Suppressor macrophage (primary cell): Measurements from ENCODE around the gene CEP250.
"Not testable (repeated sequence)": the region's sequence is repeated elsewhere in the genome, so short reads cannot be mapped to it uniquely, and the experiment has no call there.

Source experiments
- DNase-seq, 4 experiments: peaks; one replicate each; pipeline ENCODE4 v3.0.0-alpha.2; 2020 to 2022
- total RNA-seq, 17 experiments: gene quantifications; one replicate each; lab custom pipeline; 2026; ENCODE audit warnings: mixed read lengths in 6 of 17, inconsistent platforms in 3 of 17; lab: John Stamatoyannopoulos, UW

The CEP250 gene, protein sequence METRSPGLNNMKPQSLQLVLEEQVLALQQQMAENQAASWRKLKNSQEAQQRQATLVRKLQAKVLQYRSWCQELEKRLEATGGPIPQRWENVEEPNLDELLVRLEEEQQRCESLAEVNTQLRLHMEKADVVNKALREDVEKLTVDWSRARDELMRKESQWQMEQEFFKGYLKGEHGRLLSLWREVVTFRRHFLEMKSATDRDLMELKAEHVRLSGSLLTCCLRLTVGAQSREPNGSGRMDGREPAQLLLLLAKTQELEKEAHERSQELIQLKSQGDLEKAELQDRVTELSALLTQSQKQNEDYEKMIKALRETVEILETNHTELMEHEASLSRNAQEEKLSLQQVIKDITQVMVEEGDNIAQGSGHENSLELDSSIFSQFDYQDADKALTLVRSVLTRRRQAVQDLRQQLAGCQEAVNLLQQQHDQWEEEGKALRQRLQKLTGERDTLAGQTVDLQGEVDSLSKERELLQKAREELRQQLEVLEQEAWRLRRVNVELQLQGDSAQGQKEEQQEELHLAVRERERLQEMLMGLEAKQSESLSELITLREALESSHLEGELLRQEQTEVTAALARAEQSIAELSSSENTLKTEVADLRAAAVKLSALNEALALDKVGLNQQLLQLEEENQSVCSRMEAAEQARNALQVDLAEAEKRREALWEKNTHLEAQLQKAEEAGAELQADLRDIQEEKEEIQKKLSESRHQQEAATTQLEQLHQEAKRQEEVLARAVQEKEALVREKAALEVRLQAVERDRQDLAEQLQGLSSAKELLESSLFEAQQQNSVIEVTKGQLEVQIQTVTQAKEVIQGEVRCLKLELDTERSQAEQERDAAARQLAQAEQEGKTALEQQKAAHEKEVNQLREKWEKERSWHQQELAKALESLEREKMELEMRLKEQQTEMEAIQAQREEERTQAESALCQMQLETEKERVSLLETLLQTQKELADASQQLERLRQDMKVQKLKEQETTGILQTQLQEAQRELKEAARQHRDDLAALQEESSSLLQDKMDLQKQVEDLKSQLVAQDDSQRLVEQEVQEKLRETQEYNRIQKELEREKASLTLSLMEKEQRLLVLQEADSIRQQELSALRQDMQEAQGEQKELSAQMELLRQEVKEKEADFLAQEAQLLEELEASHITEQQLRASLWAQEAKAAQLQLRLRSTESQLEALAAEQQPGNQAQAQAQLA (N-terminal part only)
- 12.7 to 120 (median 49.4) reads per million in 17 experiments for total RNA-seq

DNA sequence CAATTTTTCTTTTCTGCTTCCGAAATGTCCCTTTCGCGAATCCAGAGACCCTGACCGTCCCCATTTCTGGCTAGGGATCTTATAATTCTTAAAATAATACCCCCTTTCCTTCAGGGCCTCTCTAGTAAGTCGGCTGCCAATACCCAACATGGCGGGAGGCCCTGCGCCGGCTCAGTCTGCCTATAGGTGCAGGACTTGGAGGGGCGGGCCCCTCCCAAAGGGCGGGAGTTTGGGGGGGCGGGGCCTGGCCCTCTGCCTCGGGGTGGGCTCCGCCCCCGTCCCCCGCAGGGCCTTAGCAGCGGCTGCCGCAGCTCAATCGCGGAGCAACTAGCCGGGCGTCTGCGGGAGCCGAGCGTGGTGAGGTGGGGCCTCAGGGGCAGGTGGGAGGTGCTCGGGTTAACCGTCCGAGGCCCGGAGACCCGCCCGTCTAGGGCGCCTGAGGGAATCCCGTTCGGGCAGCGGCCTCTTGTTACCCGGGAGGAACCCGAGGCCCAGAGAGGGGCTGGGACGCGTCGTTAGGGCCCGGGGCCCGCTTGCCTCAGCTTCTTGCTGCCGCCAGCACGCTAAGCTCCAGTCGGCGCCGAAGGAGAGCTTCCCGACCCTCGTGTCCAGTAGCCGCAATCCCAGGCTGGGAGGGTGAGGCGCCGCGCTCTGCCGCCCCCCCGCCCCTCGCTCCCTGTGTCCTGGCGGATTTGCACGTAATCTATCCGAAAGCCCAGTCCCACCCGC lies at the start of gene CEP250:
Gene CEP250 (plus strand): TSS at position 718 of the 729 bp plus-strand sequence. CDS start 6,770 bp downstream, outside the sequence.
- peak; percentile 96 to 98 (median 96) for DNase-seq

DNA sequence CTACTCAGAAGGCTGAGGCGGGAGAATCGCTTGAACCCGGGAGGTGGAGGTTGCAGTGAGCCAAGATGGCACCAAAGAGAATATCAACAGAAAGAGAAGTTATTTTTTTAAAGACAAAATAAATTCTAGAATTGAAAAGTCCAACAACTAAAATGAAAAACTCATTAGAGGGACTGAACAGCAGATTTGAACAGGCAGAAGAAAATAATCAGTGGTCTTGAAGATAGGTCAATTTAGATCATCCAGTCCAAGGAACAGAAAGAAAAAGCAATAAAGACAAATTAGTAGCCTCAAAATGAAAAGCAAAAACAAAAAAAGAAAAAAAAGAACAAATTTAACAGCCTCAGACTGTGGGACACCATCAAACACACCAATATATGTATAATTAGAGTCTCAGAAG lies 49.6 kb upstream of the CEP250 start:
- no peak for DNase-seq

DNA sequence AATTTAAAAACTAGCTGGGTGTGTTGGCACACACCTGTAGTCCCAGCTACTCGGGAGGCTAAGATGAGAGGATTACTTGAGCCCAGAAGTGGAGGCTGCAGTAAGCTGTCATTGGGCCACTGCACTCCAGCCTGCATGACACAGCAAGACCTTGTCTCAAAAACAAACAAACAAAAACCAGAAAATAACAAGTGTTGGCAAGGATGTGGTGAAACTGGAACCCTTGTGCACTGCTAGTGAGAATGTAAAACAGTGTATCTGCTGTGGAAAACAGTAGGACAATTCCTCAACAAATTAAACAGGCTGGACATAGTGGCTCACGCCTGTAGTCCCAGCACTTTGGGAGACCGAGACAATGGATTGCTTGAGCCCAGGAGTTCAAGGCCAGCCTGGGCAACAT lies 47.1 kb upstream of the CEP250 start:
- no peak for DNase-seq

DNA sequence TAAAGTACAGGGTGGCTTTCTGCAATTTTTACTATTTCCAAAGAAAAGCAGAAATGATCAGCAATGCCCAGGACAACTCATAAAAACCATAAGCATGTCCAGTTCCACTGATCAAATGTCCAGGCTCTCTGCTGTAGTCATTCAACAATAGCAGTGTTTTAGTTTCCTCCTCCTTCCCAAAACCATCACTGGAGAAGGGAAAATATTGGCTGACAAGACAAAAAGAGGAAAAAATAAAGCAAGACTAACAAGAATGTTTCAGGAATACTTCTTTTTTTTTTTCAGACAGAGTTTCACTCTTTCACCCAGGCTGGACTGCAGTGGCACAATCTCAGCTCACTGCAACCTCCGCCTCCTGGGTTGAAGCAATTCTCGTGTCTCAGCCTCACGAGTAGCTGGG lies 45.9 kb upstream of the CEP250 start:
- no peak for DNase-seq

DNA sequence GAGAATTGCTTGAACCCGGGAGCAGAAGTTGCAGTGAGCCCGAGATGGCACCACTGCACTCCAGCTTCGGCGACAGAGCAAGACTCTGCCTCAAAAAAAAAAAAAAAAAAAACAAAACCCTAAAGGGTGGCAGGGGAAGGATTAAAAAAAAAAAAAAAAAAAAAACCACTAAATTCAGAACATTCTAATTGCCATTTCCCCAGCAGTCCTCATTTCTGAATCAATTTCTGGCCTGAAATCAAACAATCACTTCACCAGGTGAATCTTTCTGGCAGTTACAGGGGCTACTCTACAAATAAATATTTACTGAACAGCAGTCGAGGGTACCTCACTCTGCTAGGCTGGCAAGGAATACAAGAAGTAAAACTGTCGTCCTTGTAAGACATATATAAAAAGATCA lies 44.8 kb upstream of the CEP250 start:
- DNase-seq: no peak

DNA sequence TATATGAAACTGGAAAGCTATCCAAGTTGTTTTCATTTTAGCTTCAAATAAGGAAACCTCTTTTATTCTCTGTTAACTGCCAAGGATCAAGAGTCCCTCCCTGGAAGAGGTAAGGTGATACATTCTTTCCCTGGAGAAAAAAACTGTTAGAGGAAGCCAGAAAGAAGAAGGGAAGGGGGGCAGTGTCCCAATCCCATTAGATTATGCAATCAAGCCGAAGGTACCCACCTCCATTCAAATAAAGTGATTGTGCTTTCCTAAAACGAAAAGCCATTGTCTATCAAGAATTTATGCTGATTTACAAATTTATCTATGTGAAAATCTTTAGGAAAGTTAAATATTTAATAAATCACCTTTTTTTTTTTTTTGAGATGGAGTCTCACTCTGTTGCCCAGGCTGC lies 34.1 kb upstream of the CEP250 start:
- no peak for DNase-seq

DNA sequence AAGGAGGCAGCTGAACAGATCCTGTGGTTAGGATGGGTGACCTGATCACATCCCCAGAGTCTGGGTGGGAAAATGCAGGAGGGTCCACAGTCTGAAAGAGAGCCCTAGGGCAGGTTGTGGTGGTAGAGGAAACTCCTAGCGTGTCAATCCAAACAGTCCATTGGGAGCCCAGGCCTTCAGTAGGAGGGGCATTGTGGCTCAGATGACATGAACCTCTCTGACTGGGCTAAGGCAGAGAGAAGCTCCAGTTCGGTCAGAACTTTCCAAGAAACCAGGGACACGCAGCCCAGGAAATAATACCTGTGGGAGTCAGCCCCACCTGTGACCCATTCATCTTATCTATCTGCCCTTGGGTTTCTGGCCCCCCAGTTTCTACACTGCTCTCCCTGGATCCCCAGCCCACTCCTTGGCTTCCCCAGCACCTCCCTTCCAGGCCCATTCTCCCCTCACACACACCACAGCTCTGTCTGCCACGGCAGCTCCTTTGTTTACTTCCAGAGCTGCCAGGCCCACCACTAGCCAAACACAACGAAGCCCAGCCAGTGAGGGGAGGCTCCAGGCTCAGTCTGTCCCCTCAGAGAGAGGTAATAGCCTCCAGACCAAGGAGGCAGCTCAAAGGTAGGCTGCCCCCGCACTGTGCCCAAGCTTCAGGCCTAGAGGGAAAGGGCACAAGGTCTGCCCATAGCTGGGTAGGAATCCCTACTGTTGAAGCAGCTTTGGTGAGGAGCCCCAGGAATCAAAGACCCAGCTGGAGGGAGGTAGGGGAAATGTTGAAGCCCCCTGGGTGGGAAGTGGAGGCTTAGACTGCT lies 23.6 kb upstream of the CEP250 start:
- no peak for DNase-seq

DNA sequence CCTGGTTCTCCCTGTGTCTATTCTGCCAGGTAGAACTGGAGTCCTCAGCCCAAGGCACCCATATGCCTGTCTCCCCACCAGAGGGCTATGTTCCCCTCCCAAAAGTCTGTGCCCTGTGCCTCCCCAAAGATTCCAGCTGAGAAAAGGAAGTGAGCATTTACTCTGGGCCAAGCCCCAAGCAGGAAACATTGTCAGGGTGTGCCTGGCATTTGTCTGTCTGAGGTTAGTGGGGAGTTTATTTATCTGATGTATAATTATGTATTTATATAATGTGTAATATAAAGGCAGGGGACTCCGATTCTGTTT lies 23.0 kb upstream of the CEP250 start:
- DNase-seq: no peak

DNA sequence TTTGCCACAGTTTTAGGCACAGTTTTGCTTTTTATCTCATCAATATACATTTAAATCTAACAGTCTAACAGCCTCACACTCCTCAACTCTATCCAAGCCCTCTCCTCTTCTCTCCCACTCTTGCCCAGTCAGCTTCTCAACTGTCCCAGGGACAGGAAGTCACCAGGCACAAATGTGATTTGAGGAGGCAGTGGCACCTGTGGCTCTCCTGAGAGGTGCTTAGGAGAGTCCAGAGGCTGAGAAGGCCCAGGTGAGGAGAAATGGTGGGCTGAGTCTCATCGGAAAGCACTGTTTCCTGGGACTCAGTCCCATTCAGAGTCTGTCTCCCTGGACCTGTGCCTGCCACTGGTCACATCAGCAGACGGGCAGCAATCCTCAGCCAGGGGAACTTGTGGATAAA lies 22.1 kb upstream of the CEP250 start:
- DNase-seq: no peak

DNA sequence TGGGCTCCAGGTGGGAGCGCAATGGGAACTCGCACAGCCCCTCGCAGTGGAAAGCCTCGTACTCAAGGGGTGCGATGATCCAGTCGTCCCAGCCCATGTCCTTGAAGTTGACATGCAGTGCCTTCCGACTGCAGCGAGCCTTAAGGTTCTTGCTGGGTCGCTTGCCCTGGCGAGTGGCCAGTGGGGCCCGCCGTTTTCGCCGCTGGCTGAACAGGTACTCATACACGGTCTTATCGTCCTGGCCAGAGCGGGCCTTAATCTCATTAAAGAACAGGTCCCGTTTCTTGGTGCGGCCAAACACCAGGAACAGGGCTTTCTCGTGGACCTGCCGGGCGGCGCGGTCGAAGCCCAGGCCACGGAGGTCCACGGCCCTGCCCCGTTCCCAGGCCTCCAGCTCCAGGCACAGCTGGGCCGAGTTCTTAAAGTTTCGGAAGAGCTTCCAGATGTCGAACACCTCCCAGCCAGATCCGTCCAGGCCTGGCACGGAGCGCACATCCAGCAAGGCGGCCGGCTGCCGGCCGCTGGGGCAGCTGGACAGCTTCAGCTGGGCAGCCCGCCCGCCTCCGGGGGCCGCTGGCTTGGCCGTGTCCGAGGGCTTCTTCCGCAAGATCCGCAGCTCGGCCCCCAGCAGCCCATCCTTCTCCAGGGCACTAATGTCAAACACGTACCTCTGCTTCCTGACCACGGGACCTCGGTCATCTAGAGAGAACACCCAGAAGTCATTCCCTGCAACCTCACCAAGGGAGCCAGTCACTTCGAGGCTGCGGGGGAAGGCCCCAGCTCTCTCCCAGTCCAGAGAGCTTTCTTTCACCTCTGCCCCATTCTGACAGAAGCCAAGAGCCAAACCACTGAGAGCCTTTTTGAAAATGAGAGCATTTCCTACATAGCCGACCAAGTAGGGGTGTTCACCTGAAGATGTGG lies 21.1 kb upstream of the CEP250 start:
- DNase-seq: no peak

DNA sequence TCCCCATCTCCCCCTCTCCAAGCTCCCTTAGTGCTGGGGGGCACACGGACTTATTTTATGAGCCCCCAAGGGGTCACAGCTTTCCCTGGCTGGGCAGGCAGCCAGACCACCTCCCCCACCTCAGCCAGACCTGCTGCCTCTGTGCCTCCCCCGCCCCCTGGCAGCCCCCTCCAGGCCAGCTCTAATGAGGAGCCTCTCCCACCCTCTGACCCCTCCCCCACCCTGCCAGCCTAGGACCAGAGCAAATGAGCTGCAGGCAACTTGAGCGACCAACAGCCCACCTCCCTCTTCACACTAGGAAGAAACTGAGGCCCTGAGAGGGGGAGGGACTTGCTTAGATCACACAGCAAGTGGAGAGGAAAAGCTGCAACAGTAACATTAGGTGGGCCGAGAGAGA lies 19.2 kb upstream of the CEP250 start:
- DNase-seq: no peak

DNA sequence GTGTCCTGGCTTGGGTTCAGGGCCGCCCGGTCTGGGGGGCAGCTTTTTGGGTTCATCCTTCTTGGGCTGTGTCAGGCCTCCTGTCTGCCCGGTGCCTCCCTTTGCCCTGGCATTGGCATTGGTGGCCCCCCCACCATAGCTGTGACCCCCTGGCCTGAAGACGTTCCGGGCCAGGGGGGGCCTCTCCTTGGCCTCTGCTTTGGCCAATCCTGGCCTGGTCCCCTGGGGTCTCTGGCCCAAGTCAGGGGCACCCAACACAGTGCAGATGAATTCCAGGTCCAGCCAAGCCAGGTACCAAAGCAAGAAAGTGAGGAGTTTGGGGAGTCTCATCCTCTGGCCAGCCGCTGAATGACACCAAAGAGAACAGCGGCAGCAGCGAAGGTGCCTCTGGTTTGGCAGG lies 17.8 kb upstream of the CEP250 start:
- no peak for DNase-seq

DNA sequence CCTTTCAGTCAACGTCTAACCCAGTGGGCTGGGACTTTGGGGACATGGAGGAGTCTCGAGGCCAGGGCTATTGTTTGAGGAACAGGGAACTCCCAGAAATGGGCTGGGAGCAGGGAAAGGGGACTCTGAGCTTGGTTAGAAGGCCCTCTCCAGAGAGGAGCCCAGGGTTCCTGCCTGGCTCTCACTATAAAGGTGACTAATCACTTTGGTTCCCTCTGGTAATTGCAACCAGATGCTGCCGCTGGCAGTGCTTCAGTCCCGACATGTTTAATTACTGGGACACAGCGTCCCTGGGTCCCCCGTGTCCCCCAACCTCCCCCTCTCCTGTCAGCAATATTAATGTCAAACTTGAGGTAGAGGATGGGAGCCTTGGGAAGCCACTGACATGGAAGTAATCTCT lies 12.4 kb upstream of the CEP250 start:
- DNase-seq: no peak

DNA sequence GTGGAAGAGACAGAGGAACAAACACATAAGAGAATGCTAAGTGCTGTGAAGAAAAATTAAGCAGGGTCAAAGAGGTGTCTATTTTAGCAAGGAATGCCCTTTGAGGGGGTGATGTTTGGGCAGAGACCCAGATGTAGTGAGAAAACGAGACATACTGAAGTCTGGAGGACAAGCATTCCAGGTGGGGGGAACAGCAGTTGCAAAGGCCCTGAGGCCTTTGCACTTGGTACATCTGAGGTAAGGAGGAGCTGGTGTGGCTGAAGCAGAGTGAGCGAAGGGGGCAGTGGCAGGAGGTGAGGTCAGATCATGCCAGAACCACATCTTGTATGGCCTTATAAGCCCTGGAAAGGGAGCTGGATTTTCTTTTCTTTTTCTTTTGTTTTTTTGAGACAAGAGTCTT lies 11.2 kb upstream of the CEP250 start:
- no peak for DNase-seq

DNA sequence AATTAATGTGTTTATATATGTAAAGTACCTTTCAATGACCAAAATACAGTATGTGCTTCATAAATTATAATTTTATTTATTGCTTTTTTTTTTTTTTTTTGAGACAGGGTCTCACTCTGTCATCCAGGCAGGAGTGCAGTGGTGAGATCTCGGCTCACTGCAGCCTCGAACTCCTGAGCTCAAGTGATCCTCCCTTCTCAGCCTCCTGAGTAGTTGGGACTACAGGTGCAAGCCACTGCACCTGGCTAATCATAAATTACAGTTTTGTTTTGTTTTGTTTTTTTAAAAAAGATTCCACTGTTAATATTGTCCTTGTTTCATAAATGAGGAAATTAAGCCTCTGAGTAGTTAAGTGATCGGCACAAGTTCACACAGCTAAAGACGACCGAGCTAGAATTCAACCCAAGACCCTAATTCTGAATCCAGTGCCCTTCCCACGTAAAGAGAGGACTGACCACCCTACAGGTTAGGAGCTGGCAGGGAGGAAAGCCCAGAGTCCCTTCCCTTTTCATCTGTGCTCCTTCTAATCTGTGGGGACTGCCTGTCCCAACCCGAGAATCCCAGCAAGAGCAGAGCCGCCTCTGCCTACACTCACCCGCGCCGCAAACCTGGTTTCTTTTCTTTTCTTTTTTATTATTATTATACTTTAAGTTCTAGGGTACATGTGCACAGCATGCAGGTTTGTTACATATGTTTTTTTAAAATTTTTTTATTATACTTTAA lies 8.9 kb upstream of the CEP250 start:
- DNase-seq: no peak

DNA sequence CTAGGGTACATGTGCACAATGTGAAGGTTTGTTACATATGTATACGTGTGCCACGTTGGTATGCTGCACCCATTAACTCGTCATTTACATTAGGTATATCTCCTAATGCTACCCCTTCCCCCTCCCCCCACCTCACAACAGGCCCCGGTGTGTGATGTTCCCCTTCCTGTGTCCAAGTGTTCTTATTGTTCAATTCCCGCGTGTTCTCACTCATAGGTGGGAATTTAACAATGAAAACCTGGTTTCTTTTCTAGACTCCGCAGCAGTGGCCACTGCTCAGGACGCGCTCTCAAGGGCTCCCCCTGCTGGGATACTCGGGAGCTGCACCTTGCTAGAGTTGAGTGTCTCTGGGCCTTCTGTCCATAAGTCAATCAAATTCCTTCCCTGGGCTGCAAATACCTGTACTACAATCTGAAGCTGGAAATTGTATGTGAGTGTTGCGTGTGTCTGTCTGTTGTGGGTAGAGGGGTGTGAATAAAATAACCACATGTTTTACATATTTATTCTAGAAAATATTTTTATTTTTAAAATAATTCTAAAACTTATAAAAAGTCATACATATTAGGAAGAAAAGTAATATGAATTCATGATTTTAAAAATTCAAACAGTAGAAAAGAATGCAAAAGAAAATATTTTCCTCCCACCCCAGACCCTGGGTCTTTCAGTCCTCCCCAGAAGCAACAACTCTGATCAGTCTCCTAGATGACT lies 8.2 kb upstream of the CEP250 start:
- DNase-seq: peak; percentile 84 to 96 (median 88)

DNA sequence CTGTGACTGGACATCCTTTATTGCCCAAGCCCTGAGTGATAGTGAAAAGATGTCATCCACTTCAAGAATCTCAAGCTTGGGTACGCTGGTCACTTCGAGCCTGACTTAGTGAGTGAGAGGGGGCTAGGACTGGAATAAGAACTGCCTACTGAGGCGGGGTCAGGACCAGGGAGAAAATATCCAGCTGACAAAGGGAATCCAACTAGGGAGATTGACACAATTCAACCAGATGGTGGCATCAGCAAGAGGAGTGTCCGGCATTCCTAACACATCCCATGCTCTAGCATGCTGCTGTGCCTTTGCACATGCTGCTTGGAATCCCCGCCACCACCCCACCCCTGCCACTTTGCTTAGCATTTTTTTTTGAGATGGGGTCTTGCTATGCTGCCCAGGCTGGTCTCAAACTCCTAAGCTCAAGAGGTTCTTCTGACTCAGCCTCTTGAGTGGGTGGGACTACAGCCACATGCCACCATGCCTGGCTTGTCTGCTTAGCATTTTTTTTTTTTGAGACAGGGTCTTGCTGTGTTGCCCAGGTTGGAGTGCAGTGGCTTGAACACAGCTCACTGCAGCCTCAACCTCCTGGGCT lies 6.5 kb upstream of the CEP250 start:
- no peak for DNase-seq

DNA sequence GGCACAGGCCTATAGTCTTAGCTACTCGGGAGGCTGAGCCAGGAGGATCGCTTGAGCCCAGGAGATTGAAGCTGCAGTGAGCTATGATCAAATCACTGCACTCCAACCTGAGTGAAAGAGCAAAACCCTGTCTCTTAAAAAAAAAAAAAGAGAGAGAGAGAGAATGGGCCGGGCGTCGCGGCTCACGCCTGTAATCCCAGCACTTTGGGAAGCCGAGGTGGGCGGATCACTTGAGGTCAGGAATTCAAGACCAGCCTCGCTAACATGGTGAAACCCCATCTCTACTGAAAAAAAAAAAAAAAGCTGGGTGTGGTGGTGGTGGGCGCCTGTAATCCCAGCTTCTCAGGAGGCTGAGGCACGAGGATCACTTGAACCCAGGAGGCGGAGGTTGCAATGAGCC lies 5.5 kb upstream of the CEP250 start:
- DNase-seq: not testable (repeated sequence)

DNA sequence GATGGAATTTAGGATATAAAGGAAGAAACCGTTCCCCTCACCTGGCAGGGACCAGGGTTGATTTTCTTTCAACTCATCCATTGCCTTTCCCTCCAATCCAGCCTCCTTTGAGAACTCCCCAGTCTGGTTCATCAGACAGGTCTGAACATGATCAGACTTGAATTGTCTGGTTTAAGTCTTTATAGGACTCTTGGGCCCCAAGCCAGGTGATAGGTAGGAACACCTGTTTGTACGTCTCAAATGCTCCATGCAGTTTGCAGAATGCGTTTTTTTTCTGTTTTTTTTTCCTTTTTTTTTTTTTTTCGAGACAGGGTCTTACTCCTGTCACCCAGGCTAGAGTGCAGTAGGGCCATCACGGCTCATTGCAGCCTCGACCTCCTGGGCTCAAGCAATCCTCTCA lies 4.1 kb upstream of the CEP250 start:
- no peak for DNase-seq
